ENCODE results near the gene LRRC46. TPM values are rescaled to one million over a fixed set of nuclear protein-coding genes. Genes with fewer than 3 reads are reported as not detected.

Gene LRRC46
- polyA plus RNA-seq, 1 experiment, result 0.67 TPM

GRCh38 chr17:47844227-47844626, 12.8 kb downstream of the LRRC46 start:
- POLR2A ChIA-PET, result no interaction called here
- H3K4me3 ChIP-seq (ENCODE audit: low read depth, low read length), result no peak overlapping the region
- CTCF ChIA-PET, result interaction anchor here (0.6 to 10.8 kb wide), 8 partner anchors 10 to 44 kb away, joined by 3 to 502 read pairs (median 4); partner anchors contain the start of genes LRRC46, MRPL10 and SP2
- no peak overlapping the region for H3K27ac ChIP-seq (ENCODE audit: low read depth, low read length)
- H3K27me3 ChIP-seq (ENCODE audit: control insufficient read depth, insufficient read depth, low read length), result peaks cover 42% of the 10 kb centered on the region
- DNase-seq (ENCODE audit: low read depth, low spot score), result no peak
- peaks cover 9% of the 10 kb centered on the region; the same call in 1 of the 2 replicates for H3K9me3 ChIP-seq (ENCODE audit: control insufficient read depth, insufficient read depth, low read length)
- no peak for TF ChIP-seq CTCF (IDR thresholded peaks at IDR 0.05; ENCODE audit: low read depth, low read length)

- Histone ChIP-seq H3K9me3 (ENCODE audit: control insufficient read depth, insufficient read depth, low read length) (peaks cover 9% of the 10 kb centered on the region; the same call in 1 of the 2 replicates), H3K4me3 (ENCODE audit: low read depth, low read length) (no peak overlapping the region), H3K27me3 (ENCODE audit: control insufficient read depth, insufficient read depth, low read length) (peaks cover 46% of the 10 kb centered on the region), H3K27ac (ENCODE audit: low read depth, low read length) (no peak overlapping the region)
- TF ChIP-seq CTCF (IDR thresholded peaks at IDR 0.05; ENCODE audit: low read depth, low read length), result peak; percentile 58
- no peak for DNase-seq (ENCODE audit: low read depth, low spot score)
- CTCF ChIA-PET, result interaction anchor here (0.6 to 10.8 kb wide), 10 partner anchors 10 to 326 kb away, joined by 3 to 502 read pairs (median 3); partner anchors contain the start of gene SP2
- POLR2A ChIA-PET, result no interaction called here
Measured at GRCh38 chr17:47844814-47845715, 13.6 kb downstream of the LRRC46 start.

GRCh38 chr17:47845716-47846075, 14.2 kb downstream of the LRRC46 start:
- Histone ChIP-seq H3K27ac (ENCODE audit: low read depth, low read length) (no peak overlapping the region), H3K27me3 (ENCODE audit: control insufficient read depth, insufficient read depth, low read length) (peaks cover 49% of the 10 kb centered on the region), H3K4me3 (ENCODE audit: low read depth, low read length) (no peak overlapping the region), H3K9me3 (ENCODE audit: control insufficient read depth, insufficient read depth, low read length) (peaks cover 9% of the 10 kb centered on the region; the same call in 1 of the 2 replicates)
- ChIA-PET POLR2A (no interaction called here), CTCF (interaction anchor here (0.6 to 10.8 kb wide), 4 partner anchors 12 to 325 kb away, joined by 3 to 502 read pairs (median 3); partner anchors contain the start of gene SP2)
- TF ChIP-seq CTCF (IDR thresholded peaks at IDR 0.05; ENCODE audit: low read depth, low read length), result no peak
- no peak for DNase-seq (ENCODE audit: low read depth, low spot score)

- TF ChIP-seq CTCF (IDR thresholded peaks at IDR 0.05; ENCODE audit: low read depth, low read length), result no peak
- ChIA-PET POLR2A (no interaction called here), CTCF (interaction anchor here (0.6 to 10.8 kb wide), 3 partner anchors 17 to 124 kb away, joined by 3 to 502 read pairs (median 9); partner anchors contain the start of genes CDK5RAP3 and SP2)
- Histone ChIP-seq H3K27me3 (ENCODE audit: control insufficient read depth, insufficient read depth, low read length) (peaks cover 56% of the 10 kb centered on the region), H3K9me3 (ENCODE audit: control insufficient read depth, insufficient read depth, low read length) (peaks cover 9% of the 10 kb centered on the region; the same call in 1 of the 2 replicates), H3K27ac (ENCODE audit: low read depth, low read length) (no peak overlapping the region), H3K4me3 (ENCODE audit: low read depth, low read length) (no peak overlapping the region)
- DNase-seq (ENCODE audit: low read depth, low spot score), result no peak
Measured at GRCh38 chr17:47846716-47847340, 15.4 kb downstream of the LRRC46 start.

All from AG04450 (cell line).